ENCODE measurements around the gene CCDC57. TPM values are rescaled to one million over a fixed set of nuclear protein-coding genes. Genes with fewer than 3 reads are reported as not detected.

Gene CCDC57
- polyA plus RNA-seq, 1 donor (not counting 4 experiments of a cell fraction or from before 2014, with no cell fraction given), result 19.2 TPM

DNA sequence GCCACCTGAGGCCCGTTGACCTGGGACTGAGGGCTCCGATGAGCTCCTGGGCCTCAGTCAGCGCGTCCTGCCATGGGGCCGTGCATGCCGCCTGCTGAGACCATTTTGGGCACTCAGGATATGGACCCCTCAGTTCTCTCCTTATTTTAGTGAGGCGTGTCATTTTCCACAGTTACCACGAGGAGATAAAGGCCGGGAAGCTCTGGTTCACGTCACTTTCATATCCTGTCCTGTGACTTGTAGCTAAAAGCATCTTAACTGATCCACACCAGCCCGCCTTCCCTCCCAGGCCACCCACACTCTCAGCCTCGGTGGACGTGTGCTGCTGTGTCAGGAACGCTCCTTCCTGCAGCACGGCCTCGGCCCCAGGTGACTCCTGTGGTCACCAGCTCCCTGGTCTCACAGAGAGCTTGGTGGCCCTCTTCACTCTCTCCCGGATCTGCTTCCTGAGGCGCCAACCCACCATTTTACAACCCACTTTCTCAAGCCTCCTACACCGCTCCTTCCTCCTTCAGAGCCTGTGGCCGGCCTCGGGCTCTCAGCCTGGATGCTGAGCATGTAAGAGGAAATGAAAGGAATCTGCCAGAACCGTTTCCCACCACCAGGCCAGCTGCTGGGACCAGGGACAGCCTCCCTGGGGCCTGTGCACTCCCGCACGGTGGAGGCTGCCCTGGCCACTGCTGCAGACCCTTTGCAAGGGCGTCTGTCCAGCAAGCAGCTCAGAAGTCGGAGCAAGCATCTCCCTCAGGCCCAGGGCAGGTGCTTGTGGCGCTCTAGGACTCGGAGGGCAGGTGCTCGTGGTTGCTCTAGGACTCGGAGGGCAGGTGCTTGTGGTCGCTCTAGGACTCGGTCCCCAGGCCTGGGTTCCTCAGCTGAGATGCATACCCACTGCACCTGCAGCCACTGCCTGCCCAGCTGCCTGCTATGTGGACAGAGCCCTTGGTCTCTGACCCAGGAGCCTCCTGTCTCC is 90.7 kb downstream of the CCDC57 start:
- Histone ChIP-seq H3K27me3 (ENCODE audit: control insufficient read depth, extremely low read depth, insufficient read depth, low read length) (no peaks in the 10 kb centered on the region), H3K9me3 (ENCODE audit: control insufficient read depth, low read depth, low read length) (no peaks in the 10 kb centered on the region), H3K36me3 (ENCODE audit: control insufficient read depth in 2 of 2, extremely low read depth in 1 of 2, insufficient read depth in 2 of 2, low read length in 2 of 2) (peaks cover 5 to 12% of the 10 kb centered on the region in 2 experiments), H2AFZ (ENCODE audit: control insufficient read depth, low read length) (no peak overlapping the region), H3K4me1 (ENCODE audit: control insufficient read depth, extremely low read depth, insufficient read depth, low read length) (no peaks in the 10 kb centered on the region), H4K20me1 (ENCODE audit: control insufficient read depth, extremely low read depth, insufficient read depth, low read length) (no peaks in the 10 kb centered on the region), H3K9ac (ENCODE audit: control insufficient read depth, extremely low read depth, insufficient read depth, low read length) (no peak overlapping the region), H3K79me2 (ENCODE audit: control insufficient read depth, insufficient read depth, low read length) (no peaks in the 10 kb centered on the region), H3K4me2 (ENCODE audit: control insufficient read depth, extremely low read depth, insufficient read depth, low read depth, low read length) (no peak overlapping the region), H3K9me1 (ENCODE audit: control insufficient read depth, extremely low read depth, insufficient read depth, low read length) (no peaks in the 10 kb centered on the region), H3K27ac (ENCODE audit: control insufficient read depth, insufficient read depth, low read length) (no peak overlapping the region), H3K4me3 (ENCODE audit: control insufficient read depth in 2 of 3, extremely low read depth in 1 of 3, insufficient read depth in 2 of 3, low read depth in 1 of 3, low read length in 3 of 3) (no peak overlapping the region)
- TF ChIP-seq, protein P1, sequence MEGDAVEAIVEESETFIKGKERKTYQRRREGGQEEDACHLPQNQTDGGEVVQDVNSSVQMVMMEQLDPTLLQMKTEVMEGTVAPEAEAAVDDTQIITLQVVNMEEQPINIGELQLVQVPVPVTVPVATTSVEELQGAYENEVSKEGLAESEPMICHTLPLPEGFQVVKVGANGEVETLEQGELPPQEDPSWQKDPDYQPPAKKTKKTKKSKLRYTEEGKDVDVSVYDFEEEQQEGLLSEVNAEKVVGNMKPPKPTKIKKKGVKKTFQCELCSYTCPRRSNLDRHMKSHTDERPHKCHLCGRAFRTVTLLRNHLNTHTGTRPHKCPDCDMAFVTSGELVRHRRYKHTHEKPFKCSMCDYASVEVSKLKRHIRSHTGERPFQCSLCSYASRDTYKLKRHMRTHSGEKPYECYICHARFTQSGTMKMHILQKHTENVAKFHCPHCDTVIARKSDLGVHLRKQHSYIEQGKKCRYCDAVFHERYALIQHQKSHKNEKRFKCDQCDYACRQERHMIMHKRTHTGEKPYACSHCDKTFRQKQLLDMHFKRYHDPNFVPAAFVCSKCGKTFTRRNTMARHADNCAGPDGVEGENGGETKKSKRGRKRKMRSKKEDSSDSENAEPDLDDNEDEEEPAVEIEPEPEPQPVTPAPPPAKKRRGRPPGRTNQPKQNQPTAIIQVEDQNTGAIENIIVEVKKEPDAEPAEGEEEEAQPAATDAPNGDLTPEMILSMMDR (optimal IDR thresholded peaks at IDR 0.05 in 1 of 3, IDR thresholded peaks at IDR 0.05 in 1 of 3, conservative IDR thresholded peaks at IDR 0.05 in 1 of 3; ENCODE audit: extremely low read depth in 1 of 3, insufficient read depth in 2 of 3, low read length in 3 of 3), result no peak
- no peak for TF ChIP-seq EZH2 (IDR thresholded peaks at IDR 0.05; ENCODE audit: low read length)
- FAIRE-seq (no peak), DNase-seq (ENCODE audit: low read depth, low spot score) (no peak)
- dilution Hi-C loops (cut with MboI; ENCODE audit: extremely low pct_ligation_motif_present, low sequenced_read_pairs), result no loop called here

DNA sequence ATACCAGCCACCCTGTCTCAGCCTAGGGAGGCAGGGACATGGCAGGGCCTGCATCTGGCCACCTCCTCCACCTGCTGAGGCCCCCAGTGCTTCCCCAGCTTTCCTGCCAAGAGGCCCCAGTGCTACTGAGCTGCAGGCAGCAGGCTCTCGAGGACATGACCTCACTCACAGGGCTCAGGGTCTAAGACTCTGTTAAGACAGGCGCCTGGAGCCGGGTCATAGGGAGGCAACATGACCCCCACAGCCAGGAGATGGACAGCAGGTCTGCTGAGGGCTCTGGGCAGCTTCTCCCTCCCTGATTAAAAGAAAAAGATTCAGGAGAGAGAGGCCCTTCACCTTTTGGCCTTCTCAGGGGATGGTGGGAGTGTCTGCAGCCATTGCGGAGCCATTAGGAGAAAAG is 91.4 kb downstream of the CCDC57 start:
- dilution Hi-C loops (cut with MboI; ENCODE audit: extremely low pct_ligation_motif_present, low sequenced_read_pairs), result no loop called here
- DNase-seq (ENCODE audit: low read depth, low spot score) (no peak), FAIRE-seq (no peak)
- H3K9me3 ChIP-seq (ENCODE audit: control insufficient read depth, low read depth, low read length), result no peaks in the 10 kb centered on the region
- peaks cover 4 to 9% of the 10 kb centered on the region in 2 experiments for H3K36me3 ChIP-seq (ENCODE audit: control insufficient read depth in 2 of 2, extremely low read depth in 1 of 2, insufficient read depth in 2 of 2, low read length in 2 of 2)
- H3K27me3 ChIP-seq (ENCODE audit: control insufficient read depth, extremely low read depth, insufficient read depth, low read length), result no peaks in the 10 kb centered on the region
- TF ChIP-seq EZH2 (IDR thresholded peaks at IDR 0.05; ENCODE audit: low read length), result no peak
- TF ChIP-seq, protein P1 (optimal IDR thresholded peaks at IDR 0.05 in 1 of 3, IDR thresholded peaks at IDR 0.05 in 1 of 3, conservative IDR thresholded peaks at IDR 0.05 in 1 of 3; ENCODE audit: extremely low read depth in 1 of 3, insufficient read depth in 2 of 3, low read length in 3 of 3), result no peak
- no peak overlapping the region for H3K27ac ChIP-seq (ENCODE audit: control insufficient read depth, insufficient read depth, low read length)
- H3K4me2 ChIP-seq (ENCODE audit: control insufficient read depth, extremely low read depth, insufficient read depth, low read depth, low read length), result no peak overlapping the region
- H3K9me1 ChIP-seq (ENCODE audit: control insufficient read depth, extremely low read depth, insufficient read depth, low read length), result no peaks in the 10 kb centered on the region
- no peaks in the 10 kb centered on the region for H4K20me1 ChIP-seq (ENCODE audit: control insufficient read depth, extremely low read depth, insufficient read depth, low read length)
- H3K4me1 ChIP-seq (ENCODE audit: control insufficient read depth, extremely low read depth, insufficient read depth, low read length), result no peaks in the 10 kb centered on the region
- no peaks in the 10 kb centered on the region for H3K79me2 ChIP-seq (ENCODE audit: control insufficient read depth, insufficient read depth, low read length)
- no peak overlapping the region for H3K4me3 ChIP-seq (ENCODE audit: control insufficient read depth in 2 of 3, extremely low read depth in 1 of 3, insufficient read depth in 2 of 3, low read depth in 1 of 3, low read length in 3 of 3)
- no peak overlapping the region for H2AFZ ChIP-seq (ENCODE audit: control insufficient read depth, low read length)
- no peak overlapping the region for H3K9ac ChIP-seq (ENCODE audit: control insufficient read depth, extremely low read depth, insufficient read depth, low read length)

Data from keratinocyte (primary cell).